ENCODE measurements around the gene GABRA1.

DNA sequence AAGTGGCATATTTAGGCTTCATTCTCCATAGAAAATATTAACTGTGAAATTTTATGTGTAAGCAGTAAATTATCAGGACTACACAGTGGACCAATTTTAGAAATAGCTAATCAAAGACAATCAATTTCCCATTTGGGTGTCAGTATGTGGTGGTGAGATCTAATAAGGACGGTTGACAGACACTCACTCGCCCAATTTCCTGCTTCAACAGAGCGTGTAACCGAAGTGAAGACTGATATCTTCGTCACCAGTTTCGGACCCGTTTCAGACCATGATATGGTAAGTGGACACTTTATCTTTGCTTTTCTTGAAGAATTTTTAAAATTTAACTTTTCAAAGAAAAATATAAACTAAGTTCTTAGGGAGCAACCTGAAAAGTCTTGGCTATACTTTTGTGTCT, 17.6 kb downstream of the GABRA1 start:
- TF ChIP-seq, protein P1, sequence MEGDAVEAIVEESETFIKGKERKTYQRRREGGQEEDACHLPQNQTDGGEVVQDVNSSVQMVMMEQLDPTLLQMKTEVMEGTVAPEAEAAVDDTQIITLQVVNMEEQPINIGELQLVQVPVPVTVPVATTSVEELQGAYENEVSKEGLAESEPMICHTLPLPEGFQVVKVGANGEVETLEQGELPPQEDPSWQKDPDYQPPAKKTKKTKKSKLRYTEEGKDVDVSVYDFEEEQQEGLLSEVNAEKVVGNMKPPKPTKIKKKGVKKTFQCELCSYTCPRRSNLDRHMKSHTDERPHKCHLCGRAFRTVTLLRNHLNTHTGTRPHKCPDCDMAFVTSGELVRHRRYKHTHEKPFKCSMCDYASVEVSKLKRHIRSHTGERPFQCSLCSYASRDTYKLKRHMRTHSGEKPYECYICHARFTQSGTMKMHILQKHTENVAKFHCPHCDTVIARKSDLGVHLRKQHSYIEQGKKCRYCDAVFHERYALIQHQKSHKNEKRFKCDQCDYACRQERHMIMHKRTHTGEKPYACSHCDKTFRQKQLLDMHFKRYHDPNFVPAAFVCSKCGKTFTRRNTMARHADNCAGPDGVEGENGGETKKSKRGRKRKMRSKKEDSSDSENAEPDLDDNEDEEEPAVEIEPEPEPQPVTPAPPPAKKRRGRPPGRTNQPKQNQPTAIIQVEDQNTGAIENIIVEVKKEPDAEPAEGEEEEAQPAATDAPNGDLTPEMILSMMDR (IDR thresholded peaks at IDR 0.05), result no peak
- no peak for TF ChIP-seq POLR2A (IDR thresholded peaks at IDR 0.05)

All from right lobe of liver (tissue), 4 donors.